ENCODE data around the gene THEM4. TPM values are rescaled to one million over a fixed set of nuclear protein-coding genes. Genes with fewer than 3 reads are reported as not detected.
"Not testable (repeated sequence)": the region's sequence is repeated elsewhere in the genome, so short reads cannot be mapped to it uniquely, and the experiment has no call there.

The THEM4 gene
- total RNA-seq, 4 donors from 2014 or later = 13.2 to 15.7 (median 14.3) TPM

- no peak for TF ChIP-seq EP300 (IDR thresholded peaks at IDR 0.05)
- TF ChIP-seq, protein P1, sequence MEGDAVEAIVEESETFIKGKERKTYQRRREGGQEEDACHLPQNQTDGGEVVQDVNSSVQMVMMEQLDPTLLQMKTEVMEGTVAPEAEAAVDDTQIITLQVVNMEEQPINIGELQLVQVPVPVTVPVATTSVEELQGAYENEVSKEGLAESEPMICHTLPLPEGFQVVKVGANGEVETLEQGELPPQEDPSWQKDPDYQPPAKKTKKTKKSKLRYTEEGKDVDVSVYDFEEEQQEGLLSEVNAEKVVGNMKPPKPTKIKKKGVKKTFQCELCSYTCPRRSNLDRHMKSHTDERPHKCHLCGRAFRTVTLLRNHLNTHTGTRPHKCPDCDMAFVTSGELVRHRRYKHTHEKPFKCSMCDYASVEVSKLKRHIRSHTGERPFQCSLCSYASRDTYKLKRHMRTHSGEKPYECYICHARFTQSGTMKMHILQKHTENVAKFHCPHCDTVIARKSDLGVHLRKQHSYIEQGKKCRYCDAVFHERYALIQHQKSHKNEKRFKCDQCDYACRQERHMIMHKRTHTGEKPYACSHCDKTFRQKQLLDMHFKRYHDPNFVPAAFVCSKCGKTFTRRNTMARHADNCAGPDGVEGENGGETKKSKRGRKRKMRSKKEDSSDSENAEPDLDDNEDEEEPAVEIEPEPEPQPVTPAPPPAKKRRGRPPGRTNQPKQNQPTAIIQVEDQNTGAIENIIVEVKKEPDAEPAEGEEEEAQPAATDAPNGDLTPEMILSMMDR (IDR thresholded peaks at IDR 0.05) = peak in 2 of 3 experiments; percentile 18 to 33
- no peak for TF ChIP-seq POLR2A (IDR thresholded peaks at IDR 0.05; ENCODE audit: low read depth)
- peaks cover 0 to 11% (median 9%) of the 10 kb centered on the region in 4 donors for H3K36me3 ChIP-seq
- peak overlapping the region; percentile 67 to 82 (median 70) for H3K4me3 ChIP-seq
- H3K27ac ChIP-seq (replicated peaks in 1 of 4) = peak overlapping the region in 2 of 4 donors; percentile 86 to 89
- DNase-seq (ENCODE audit: extremely low spot score) = no peak
- no peaks in the 10 kb centered on the region for H3K27me3 ChIP-seq
- H3K4me1 ChIP-seq = peaks cover 19 to 36% (median 21%) of the 10 kb centered on the region in 4 donors
- H3K9me3 ChIP-seq = no peaks in the 10 kb centered on the region
- WGBS = 77% methylated on average over 10 of the region's 10 CpGs
- intact Hi-C loops (cut with DNase I) = no loop called here
Observed at GRCh38 chr1:151908228-151908691, 1.1 kb downstream of the THEM4 start.

DNA sequence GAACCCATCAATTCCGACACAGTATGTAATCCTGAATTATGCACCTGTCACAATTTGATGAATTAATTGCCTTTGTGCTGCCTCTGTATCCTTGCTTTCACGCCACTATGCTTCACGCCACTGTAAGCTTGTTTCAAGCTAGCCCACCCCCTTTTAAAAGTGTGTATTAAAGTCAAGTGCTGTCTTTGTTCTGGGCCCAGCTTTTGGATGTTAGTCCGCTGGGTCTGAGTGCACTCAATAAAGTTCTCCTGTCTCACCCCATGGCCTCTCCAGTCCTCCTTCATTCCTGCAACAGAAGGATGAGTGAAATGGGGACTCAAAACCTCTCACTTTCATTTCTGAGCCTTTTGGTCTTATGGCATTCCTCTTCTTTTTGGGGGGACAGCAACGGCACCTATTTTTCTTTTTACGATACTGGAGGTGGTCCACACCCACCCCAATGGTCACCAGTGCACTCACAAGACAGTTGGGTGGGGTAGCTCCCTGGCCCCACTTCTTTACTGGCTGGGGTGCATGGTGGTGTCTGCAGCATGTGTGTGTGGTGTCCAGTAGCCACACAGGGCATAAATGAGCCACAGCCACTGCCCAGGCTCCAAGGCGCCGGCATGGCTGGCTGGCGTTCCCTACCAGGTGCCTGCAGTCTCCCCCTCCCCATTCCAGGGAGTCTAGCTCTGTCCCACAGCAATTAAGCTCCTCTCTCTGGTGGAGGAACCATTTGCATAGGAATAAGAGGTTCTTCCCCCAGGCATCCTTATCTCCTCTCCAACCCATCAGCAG is 1.8 kb downstream of the THEM4 start:
- Histone ChIP-seq H3K4me3 (no peak overlapping the region), H3K36me3 (peaks cover 0 to 11% (median 9%) of the 10 kb centered on the region in 4 donors), H3K27me3 (no peaks in the 10 kb centered on the region), H3K9me3 (no peaks in the 10 kb centered on the region), H3K27ac (replicated peaks in 1 of 4) (no peak overlapping the region), H3K4me1 (peaks cover 19 to 36% (median 21%) of the 10 kb centered on the region in 4 donors)
- 93% methylated on average over 9 of the region's 9 CpGs for WGBS
- TF ChIP-seq POLR2AphosphoS5 (IDR thresholded peaks at IDR 0.05) (no peak), POLR2A (IDR thresholded peaks at IDR 0.05; ENCODE audit: low read depth) (no peak), EP300 (IDR thresholded peaks at IDR 0.05) (no peak)
- TF ChIP-seq, protein P1 (IDR thresholded peaks at IDR 0.05) = no peak
- intact Hi-C loops (cut with DNase I) = no loop called here
- no peak for DNase-seq (ENCODE audit: extremely low spot score)

- H3K27me3 ChIP-seq; H3K9me3 ChIP-seq; H3K4me3 ChIP-seq; intact Hi-C loops (cut with DNase I); DNase-seq (ENCODE audit: extremely low spot score); H3K27ac ChIP-seq (replicated peaks in 1 of 4): not testable (repeated sequence)
- Histone ChIP-seq H3K36me3 (peaks cover 0 to 11% (median 9%) of the 10 kb centered on the region in 4 donors), H3K4me1 (peaks cover 19 to 36% (median 21%) of the 10 kb centered on the region in 4 donors)
- WGBS = 93% methylated on average over 6 of the region's 14 CpGs
Observed at GRCh38 chr1:151906324-151906645, 3.0 kb downstream of the THEM4 start.

DNA sequence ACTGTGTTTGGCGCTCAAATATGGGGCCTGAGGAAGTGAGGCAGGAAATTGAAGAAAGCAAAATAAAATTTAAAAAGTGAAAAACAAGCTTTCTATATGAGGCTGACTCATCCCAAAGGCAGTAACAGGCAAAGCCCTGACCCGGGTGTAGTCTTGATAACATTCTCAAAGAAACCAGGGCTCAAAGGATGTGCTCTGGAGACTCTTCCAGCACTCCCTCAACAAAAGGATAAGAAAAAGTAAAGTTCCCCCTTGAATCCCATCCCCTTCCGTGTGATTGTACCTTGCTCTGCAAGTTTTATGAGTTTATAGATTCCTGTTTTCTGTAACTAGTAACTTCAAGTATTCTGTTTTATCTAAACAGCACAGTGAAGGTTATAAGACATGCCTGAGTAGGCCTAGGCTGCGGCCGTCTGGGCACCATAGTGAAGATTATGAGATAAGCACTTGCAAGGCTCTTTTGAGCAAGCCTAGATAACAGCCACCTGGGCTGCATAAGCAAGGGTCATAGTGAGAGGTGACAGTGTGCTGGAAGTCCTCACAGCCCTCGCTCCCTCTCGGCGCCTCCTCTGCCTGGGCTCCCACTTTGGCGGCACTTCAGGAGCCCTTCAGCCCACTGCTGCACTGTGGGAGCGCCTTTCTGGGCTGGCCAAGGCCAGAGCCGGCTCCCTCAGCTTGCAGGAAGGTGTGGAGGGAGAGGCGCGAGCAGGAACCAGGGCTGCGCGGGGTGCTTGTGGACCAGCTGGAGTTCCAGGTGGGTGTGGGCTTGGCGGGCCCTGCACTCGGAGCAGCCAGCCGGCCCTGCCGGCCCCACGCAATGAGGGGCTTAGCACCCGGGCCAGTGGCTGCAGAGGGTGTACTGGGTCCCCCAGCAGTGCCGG is 3.6 kb downstream of the THEM4 start:
- WGBS = 93% methylated on average over 19 of the region's 22 CpGs
- H3K4me3 ChIP-seq; H3K9me3 ChIP-seq; intact Hi-C loops (cut with DNase I); H3K27me3 ChIP-seq; H3K27ac ChIP-seq (replicated peaks in 1 of 4); DNase-seq (ENCODE audit: extremely low spot score): not testable (repeated sequence)
- peaks cover 19 to 36% (median 21%) of the 10 kb centered on the region in 4 donors for H3K4me1 ChIP-seq
- H3K36me3 ChIP-seq = peaks cover 0 to 11% (median 9%) of the 10 kb centered on the region in 4 donors

- no peaks in the 10 kb centered on the region for H3K27me3 ChIP-seq
- WGBS = 85% methylated on average over 2 of the region's 2 CpGs
- intact Hi-C loops (cut with DNase I) = no loop called here
- H3K36me3 ChIP-seq = peaks cover 0 to 11% (median 9%) of the 10 kb centered on the region in 4 donors
- no peak overlapping the region for H3K27ac ChIP-seq (replicated peaks in 1 of 4)
- peaks cover 15 to 31% (median 17%) of the 10 kb centered on the region in 4 donors for H3K4me1 ChIP-seq
- H3K9me3 ChIP-seq = peaks cover 0 to 11% (median 4%) of the 10 kb centered on the region in 4 donors
- no peak for TF ChIP-seq POLR2A (IDR thresholded peaks at IDR 0.05; ENCODE audit: low read depth)
- TF ChIP-seq, protein P1 (IDR thresholded peaks at IDR 0.05) = no peak
- no peak overlapping the region for H3K4me3 ChIP-seq
- no peak for DNase-seq (ENCODE audit: extremely low spot score)
Observed at GRCh38 chr1:151905070-151905442, 4.3 kb downstream of the THEM4 start.
